Mucosa of gallbladder (tissue), 1 donor: ENCODE measurements around the gene CHADL. TPM values are rescaled to one million over a fixed set of nuclear protein-coding genes. Genes with fewer than 3 reads are reported as not detected.
"Not testable (repeated sequence)": the region's sequence is repeated elsewhere in the genome, so short reads cannot be mapped to it uniquely, and the experiment has no call there.

Experiments
- DNase-seq: peaks from one replicate; pipeline ENCODE4 v3.0.0-alpha.2; 2020; ENCODE audit warnings: low spot score
- total RNA-seq: library from RNA; stranded (reverse); gene quantifications from one replicate; pipeline ENCODE4 v1.2.1, GENCODE V29; 2021
- donor health status: DM: no; HTN: no; CAD: no.

Gene CHADL
- total RNA-seq, 1 donor from 2014 or later, result 5.4 TPM

GRCh38 chr22:41181349-41182241 is 59.1 kb downstream of the CHADL start:
- no peak for DNase-seq

GRCh38 chr22:41180926-41181325 is 59.8 kb downstream of the CHADL start:
- DNase-seq, result no peak

- not testable (repeated sequence) for DNase-seq
Observed at GRCh38 chr22:41180362-41180761, 60.4 kb downstream of the CHADL start.

Other genes with a start within 250 kb of the CHADL start
- 69.3 TPM for gene EP300, start 148.3 kb downstream of the CHADL start, total RNA-seq
- 28.3 TPM for gene L3MBTL2, start 35.6 kb downstream of the CHADL start, total RNA-seq
- gene RANGAP1, start 45.3 kb upstream of the CHADL start, total RNA-seq, result 85.6 TPM
- 80.3 TPM for gene ZC3H7B, start 60.6 kb upstream of the CHADL start, total RNA-seq
- gene TEF, start 141.0 kb upstream of the CHADL start, total RNA-seq, result 28.4 TPM
- gene TOB2, start 205.9 kb upstream of the CHADL start, total RNA-seq, result 131 TPM
- 29.1 TPM for gene PHF5A, start 227.8 kb upstream of the CHADL start, total RNA-seq
- 172 TPM for gene ACO2, start 228.2 kb upstream of the CHADL start, total RNA-seq